ENCODE results near the gene CDK14.

The CDK14 gene

GRCh38 chr7:90689260-90689659, 93.1 kb downstream of the CDK14 start:
- Histone ChIP-seq H3K9ac (no peak overlapping the region), H4K20me1 (no peaks in the 10 kb centered on the region; a peak in 1 of 22 replicates), H3K36me3 (peaks cover 0 to 8% (median 0%) of the 10 kb centered on the region in 11 experiments; a peak in 3 of 22 replicates), H3K4me3 (no peak overlapping the region), H3K9me3 (replicated peaks in 1 of 11) (no peaks in the 10 kb centered on the region), H3K4me2 (peak overlapping the region in 4 of 11 experiments; percentile 16 to 36 (median 20); a peak in 4 of 22 replicates), H3K4me1 (peaks cover 0 to 12% (median 0%) of the 10 kb centered on the region in 10 experiments; a peak in 6 of 20 replicates), H3K27ac (no peak overlapping the region), H3K27me3 (no peaks in the 10 kb centered on the region)
- no peak for TF ChIP-seq Cebpa-rat (IDR thresholded peaks at IDR 0.05)

GRCh38 chr7:90690159-90690858, 94.2 kb downstream of the CDK14 start:
- Histone ChIP-seq H4K20me1 (no peaks in the 10 kb centered on the region; a peak in 1 of 22 replicates), H3K9ac (no peak overlapping the region), H3K27me3 (no peaks in the 10 kb centered on the region), H3K4me1 (peaks cover 0 to 12% (median 0%) of the 10 kb centered on the region in 10 experiments; a peak in 6 of 20 replicates), H3K36me3 (peaks cover 0 to 8% (median 0%) of the 10 kb centered on the region in 11 experiments; a peak in 3 of 22 replicates), H3K27ac (no peak overlapping the region), H3K4me2 (no peak overlapping the region), H3K4me3 (no peak overlapping the region), H3K9me3 (replicated peaks in 1 of 11) (no peaks in the 10 kb centered on the region)
- TF ChIP-seq Cebpa-rat (IDR thresholded peaks at IDR 0.05) = no peak

GRCh38 chr7:90692396-90692795, 96.3 kb downstream of the CDK14 start:
- no peaks in the 10 kb centered on the region; a peak in 1 of 22 replicates for H4K20me1 ChIP-seq
- H3K4me3 ChIP-seq = no peak overlapping the region
- peaks cover 0 to 15% (median 0%) of the 10 kb centered on the region in 11 experiments; a peak in 4 of 22 replicates for H3K36me3 ChIP-seq
- H3K4me1 ChIP-seq = peaks cover 0 to 12% (median 0%) of the 10 kb centered on the region in 10 experiments; a peak in 6 of 20 replicates
- H3K27ac ChIP-seq = no peak overlapping the region
- no peak overlapping the region for H3K9ac ChIP-seq
- no peaks in the 10 kb centered on the region for H3K27me3 ChIP-seq
- no peak for TF ChIP-seq Cebpa-rat (IDR thresholded peaks at IDR 0.05)
- no peaks in the 10 kb centered on the region for H3K9me3 ChIP-seq (replicated peaks in 1 of 11)
- H3K4me2 ChIP-seq = no peak overlapping the region

GRCh38 chr7:90692947-90693346, 96.8 kb downstream of the CDK14 start:
- TF ChIP-seq Cebpa-rat (IDR thresholded peaks at IDR 0.05) = no peak
- no peak overlapping the region for H3K9ac ChIP-seq
- no peaks in the 10 kb centered on the region; a peak in 1 of 22 replicates for H4K20me1 ChIP-seq
- H3K36me3 ChIP-seq = peaks cover 0 to 15% (median 0%) of the 10 kb centered on the region in 11 experiments; a peak in 4 of 22 replicates
- no peak overlapping the region for H3K4me3 ChIP-seq
- H3K9me3 ChIP-seq (replicated peaks in 1 of 11) = no peaks in the 10 kb centered on the region
- H3K27ac ChIP-seq = no peak overlapping the region
- peaks cover 0 to 12% (median 0%) of the 10 kb centered on the region in 10 experiments; a peak in 6 of 20 replicates for H3K4me1 ChIP-seq
- H3K27me3 ChIP-seq = no peaks in the 10 kb centered on the region
- H3K4me2 ChIP-seq = no peak overlapping the region

GRCh38 chr7:90693939-90694338, 97.8 kb downstream of the CDK14 start:
- no peaks in the 10 kb centered on the region for H3K27me3 ChIP-seq
- no peak overlapping the region for H3K4me3 ChIP-seq
- peaks cover 0 to 9% (median 0%) of the 10 kb centered on the region in 10 experiments; a peak in 6 of 20 replicates for H3K4me1 ChIP-seq
- H3K9ac ChIP-seq = no peak overlapping the region
- no peaks in the 10 kb centered on the region for H3K9me3 ChIP-seq (replicated peaks in 1 of 11)
- no peak overlapping the region for H3K4me2 ChIP-seq
- no peaks in the 10 kb centered on the region for H4K20me1 ChIP-seq
- peaks cover 0 to 15% (median 0%) of the 10 kb centered on the region in 11 experiments; a peak in 4 of 22 replicates for H3K36me3 ChIP-seq
- H3K27ac ChIP-seq = no peak overlapping the region
- TF ChIP-seq Cebpa-rat (IDR thresholded peaks at IDR 0.05) = no peak

GRCh38 chr7:90698616-90699015, 102.5 kb downstream of the CDK14 start:
- Histone ChIP-seq H3K9ac (no peak overlapping the region), H3K4me3 (no peak overlapping the region), H3K27ac (no peak overlapping the region), H3K4me1 (peaks cover 0 to 20% (median 12%) of the 10 kb centered on the region in 10 experiments; a peak in 12 of 20 replicates), H3K9me3 (replicated peaks in 1 of 11) (no peaks in the 10 kb centered on the region), H4K20me1 (no peaks in the 10 kb centered on the region; a peak in 1 of 22 replicates), H3K4me2 (no peak overlapping the region), H3K27me3 (no peaks in the 10 kb centered on the region), H3K36me3 (peaks cover 0 to 7% (median 0%) of the 10 kb centered on the region in 11 experiments; a peak in 2 of 22 replicates)
- no peak for TF ChIP-seq Cebpa-rat (IDR thresholded peaks at IDR 0.05)

- H3K36me3 ChIP-seq = peaks cover 0 to 3% (median 0%) of the 10 kb centered on the region in 11 experiments; a peak in 2 of 22 replicates
- H4K20me1 ChIP-seq = no peaks in the 10 kb centered on the region; a peak in 1 of 22 replicates
- H3K4me2 ChIP-seq = peak overlapping the region; percentile 33 to 82 (median 65); a peak in 21 of 22 replicates
- H3K4me1 ChIP-seq = peaks cover 4 to 21% (median 14%) of the 10 kb centered on the region in 10 experiments; a peak in 14 of 20 replicates
- H3K4me3 ChIP-seq = peak overlapping the region in 7 of 10 experiments; percentile 27 to 49 (median 32); a peak in 10 of 20 replicates
- no peaks in the 10 kb centered on the region; a peak in 1 of 22 replicates for H3K9me3 ChIP-seq (replicated peaks in 1 of 11)
- peak overlapping the region in 9 of 11 experiments; percentile 22 to 66 (median 44); a peak in 13 of 22 replicates for H3K9ac ChIP-seq
- H3K27me3 ChIP-seq = no peaks in the 10 kb centered on the region
- no peak for TF ChIP-seq Cebpa-rat (IDR thresholded peaks at IDR 0.05)
- H3K27ac ChIP-seq = peak overlapping the region in 3 of 11 experiments; percentile 1 to 22 (median 18); a peak in 6 of 22 replicates
These were observed 104.9 kb downstream of the CDK14 start for GRCh38 chr7:90701021-90701420.

GRCh38 chr7:90701771-90702170, 105.7 kb downstream of the CDK14 start:
- Histone ChIP-seq H3K9ac (no peak overlapping the region), H3K27ac (no peak overlapping the region), H3K9me3 (replicated peaks in 1 of 11) (no peaks in the 10 kb centered on the region; a peak in 1 of 22 replicates), H4K20me1 (no peaks in the 10 kb centered on the region; a peak in 1 of 22 replicates), H3K36me3 (no peaks in the 10 kb centered on the region; a peak in 1 of 22 replicates), H3K4me3 (no peak overlapping the region), H3K4me1 (peaks cover 4 to 29% (median 17%) of the 10 kb centered on the region in 10 experiments; a peak in 14 of 20 replicates), H3K4me2 (peak overlapping the region in 4 of 11 experiments; percentile 59 to 82 (median 82); a peak in 8 of 22 replicates), H3K27me3 (no peaks in the 10 kb centered on the region)
- no peak for TF ChIP-seq Cebpa-rat (IDR thresholded peaks at IDR 0.05)

Data from BLaER1 treated with 17β-estradiol and CSF1 and Interleukin-3, amounts not matched to agents 10 nM and 100 nM (cell line).